H1 (cell line): ENCODE results near the gene TCEAL4. TPM values are rescaled to one million over a fixed set of nuclear protein-coding genes. Genes with fewer than 3 reads are reported as not detected.
A peak's percentile ranks its signal among the peaks of the same experiment; 100 is the strongest.

Source experiments
- ASH2L ChIP-seq: fragments of 200-600, 300-600 bp; sonication (generic); IDR thresholded peaks from one replicate; pipeline ENCODE4 v1.7.1; 2017; ENCODE audit warnings: low read length
- SAP30 ChIP-seq: fragments of 300-600 bp; sonication (generic); IDR thresholded peaks from 2 replicates; pipeline ENCODE4 v1.7.1; 2012; ENCODE audit warnings: low read length, moderate library complexity, mild to moderate bottlenecking, inconsistent platforms; ENCODE audit not compliant: insufficient read depth, insufficient replicate concordance
- SIRT6 ChIP-seq: IDR thresholded peaks from one replicate; pipeline ENCODE4 v1.7.1; 2012; ENCODE audit warnings: low read length, inconsistent platforms
- SP4 ChIP-seq: IDR thresholded peaks from 2 replicates; pipeline ENCODE4 v1.6.1; 2012; ENCODE audit warnings: low read length, inconsistent platforms
- polyA plus RNA-seq, 7 experiments: library from polyadenylated mRNA; depleted of rRNA in 3 of 7; stranded (reverse) in 5 of 7; unstranded in 2 of 7; fragments of >200 nt in 5 of 7; fragments of 200-250 nt in 2 of 7; gene quantifications; 1 replicate in 5 of 7; 2 replicates in 1 of 7; 4 replicates in 1 of 7; pipeline versions ENCODE4 v1.2.1 to v1.2.3, GENCODE V29; 2011 to 2013; ENCODE audit warnings: missing spikeins in 2 of 7, mixed read lengths in 2 of 7
- total RNA-seq: library from RNA; stranded (reverse); fragmentation: NEBNext Ultra II Directional; extraction: Animal tissue kit (Norgen Biotek cat#: 25700); gene quantifications from 2 replicates; pipeline ENCODE4 v1.2.1, GENCODE V29; 2021

The TCEAL4 gene
- total and polyA plus RNA-seq, 2 of the 8 experiments (the other 6 are each of a cell fraction or from before 2014, with no cell fraction given) = 10.1 to 53.0 TPM

- peak; percentile 13 for TF ChIP-seq ASH2L
- TF ChIP-seq SIRT6 = no peak
- TF ChIP-seq SAP30 = peak; percentile 56
- no peak for TF ChIP-seq SP4
Observed at GRCh38 chrX:103628386-103629317, 43.3 kb downstream of the TCEAL4 start, which contains the start of gene TCEAL1 (continued).
